HG03159 (cell line): ENCODE results near the gene TSPAN18.

Experiments
- ATAC-seq: cut with Tn5 transposase; IDR thresholded peaks from one replicate; pipeline ENCODE4 v1.9.1; 2021; ENCODE audit warnings: mild to moderate bottlenecking, moderate library complexity; ENCODE audit not compliant: unreplicated experiment

TSPAN18 gene

DNA sequence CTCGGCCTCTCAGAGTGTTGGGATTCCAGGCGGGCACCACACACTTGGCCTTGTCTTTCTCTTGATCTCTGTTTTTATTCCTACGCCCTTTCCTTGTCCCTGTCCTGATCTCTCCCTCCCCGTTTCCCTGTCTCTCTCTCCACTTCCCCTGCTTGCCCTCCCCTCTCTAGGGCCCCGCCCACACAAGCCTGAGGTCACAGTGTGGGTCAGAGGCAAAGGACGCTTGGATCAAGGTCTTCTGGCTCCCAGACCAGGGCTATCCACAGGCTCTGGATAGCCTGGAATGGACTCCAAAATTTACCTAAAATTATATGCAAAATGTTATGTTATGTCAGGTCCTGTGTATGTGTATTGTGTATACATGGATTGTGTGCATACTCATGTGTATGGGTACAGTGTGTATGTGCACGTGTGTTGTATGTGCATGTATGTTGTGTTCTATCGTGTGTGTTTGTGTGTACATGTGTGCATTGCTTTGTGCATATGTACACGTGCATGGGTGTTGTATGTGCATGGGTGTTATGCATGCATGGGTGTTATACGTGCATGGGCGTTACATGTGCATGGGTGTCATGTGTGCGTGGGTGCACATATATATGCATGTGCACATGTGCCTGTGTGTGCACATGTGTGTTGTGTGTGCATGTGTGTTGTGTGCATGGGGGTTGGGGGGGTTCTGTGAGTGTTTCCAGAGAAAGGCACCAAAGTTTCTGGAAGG lies 185.7 kb downstream of the TSPAN18 start:
- no peak for ATAC-seq

DNA sequence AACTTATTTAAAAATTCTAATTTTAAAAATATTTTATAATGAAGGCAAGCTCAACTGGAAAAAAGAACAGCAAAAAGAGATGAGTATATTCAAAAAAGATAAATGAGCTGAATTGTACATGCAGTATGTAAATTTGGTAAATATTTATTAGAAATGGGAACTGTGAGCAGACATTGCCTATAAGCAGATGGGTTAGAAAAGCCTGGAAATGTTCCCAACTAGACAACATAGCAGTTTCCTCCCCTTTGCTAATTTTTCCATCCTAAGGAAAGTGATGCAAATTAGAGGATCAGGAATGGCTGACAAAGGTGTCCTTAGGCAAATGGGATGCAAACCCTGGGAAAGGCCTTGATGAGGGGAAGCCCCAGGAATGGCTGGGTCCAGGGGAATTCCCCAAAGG lies 186.7 kb downstream of the TSPAN18 start:
- no peak for ATAC-seq

DNA sequence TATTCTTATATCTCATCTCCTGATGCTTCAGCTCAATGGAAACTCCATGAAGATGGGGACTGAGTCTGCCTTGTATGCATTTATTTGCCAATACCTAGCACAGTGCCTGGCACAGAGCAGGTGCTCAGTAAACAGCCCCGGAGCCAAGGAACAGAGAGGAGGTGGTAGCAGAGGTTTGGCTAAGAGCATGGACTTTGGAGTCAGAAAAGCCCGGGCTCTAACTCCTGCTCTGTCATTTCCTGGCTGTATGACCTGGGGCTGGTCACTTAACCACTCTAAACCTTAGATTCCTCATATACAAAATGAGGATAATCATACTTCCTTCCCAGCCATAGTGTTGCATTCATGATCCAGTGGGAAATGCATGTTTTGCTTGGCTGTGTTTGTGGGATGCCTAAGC lies 187.3 kb downstream of the TSPAN18 start:
- no peak for ATAC-seq

GRCh38 chr11:44915004-44915403 lies 188.2 kb downstream of the TSPAN18 start:
- ATAC-seq: no peak

GRCh38 chr11:44915621-44916020 lies 188.9 kb downstream of the TSPAN18 start:
- no peak for ATAC-seq

DNA sequence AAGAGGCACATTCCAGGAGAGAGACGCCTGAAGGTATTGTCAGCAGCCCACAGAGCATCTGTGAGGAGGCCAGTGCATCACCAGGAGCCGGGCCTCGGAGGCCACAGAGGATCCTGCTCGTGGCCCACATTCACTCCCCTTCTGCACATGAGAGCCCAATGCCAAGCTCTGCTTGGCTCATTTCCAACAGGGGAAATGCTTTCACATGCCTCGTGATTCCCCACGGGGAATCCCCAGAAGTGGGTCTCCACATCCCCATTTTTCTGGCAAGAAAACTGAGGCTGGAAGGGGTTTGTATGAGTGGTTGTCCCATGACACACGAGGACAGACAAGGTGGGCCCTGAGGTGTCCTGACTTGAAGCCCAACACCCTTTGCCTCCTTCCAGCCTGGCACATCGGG lies 189.6 kb downstream of the TSPAN18 start:
- no peak for ATAC-seq

GRCh38 chr11:44916801-44917385 lies 190.1 kb downstream of the TSPAN18 start:
- ATAC-seq: no peak

DNA sequence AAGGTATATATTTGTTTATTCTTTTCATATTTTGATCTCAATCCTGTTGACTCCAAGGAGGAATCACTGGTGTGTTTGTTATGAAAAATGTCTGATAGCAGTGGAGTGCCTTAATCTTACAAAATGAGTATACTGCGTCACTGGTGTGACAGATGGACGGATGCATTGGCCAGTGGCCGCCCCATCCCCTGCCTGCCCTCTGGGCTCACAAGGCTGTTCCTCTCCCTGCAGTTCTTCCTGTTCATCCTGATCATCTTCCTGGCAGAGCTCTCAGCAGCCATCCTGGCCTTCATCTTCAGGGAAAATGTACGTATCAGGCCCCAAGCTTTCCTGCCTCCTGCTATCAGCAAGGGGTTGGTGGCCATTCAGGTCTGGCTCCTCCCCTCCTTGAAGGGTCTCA lies 191.0 kb downstream of the TSPAN18 start:
- no peak for ATAC-seq

- ATAC-seq: no peak
These were observed 193.7 kb downstream of the TSPAN18 start for GRCh38 chr11:44920451-44920850.

DNA sequence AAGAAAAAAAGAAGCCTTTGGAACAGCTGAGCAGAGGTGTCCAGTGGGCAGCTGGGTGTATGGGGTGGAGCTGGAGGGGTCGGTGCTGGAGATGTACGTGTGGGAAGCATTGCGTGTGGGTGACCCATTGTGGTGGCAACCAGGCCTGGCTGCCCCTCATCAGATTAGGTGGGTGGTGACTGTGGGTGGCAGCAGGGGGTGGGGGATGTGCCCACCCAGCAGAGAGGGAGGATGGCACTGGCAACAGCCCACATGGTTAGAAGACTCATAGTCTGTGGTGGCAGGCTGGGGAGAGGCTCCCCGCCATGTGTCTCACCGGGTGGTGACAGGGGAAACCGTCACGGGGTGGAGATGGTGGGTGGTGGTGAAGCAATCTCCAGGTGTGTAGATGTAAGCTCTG lies 196.4 kb downstream of the TSPAN18 start:
- no peak for ATAC-seq

- no peak for ATAC-seq
These were observed 197.0 kb downstream of the TSPAN18 start for GRCh38 chr11:44923806-44924205.

- ATAC-seq: no peak
These were observed 199.3 kb downstream of the TSPAN18 start for GRCh38 chr11:44926036-44926435.

- ATAC-seq: no peak
These were observed 200.5 kb downstream of the TSPAN18 start for GRCh38 chr11:44927174-44927661.

GRCh38 chr11:44928144-44928543 lies 201.4 kb downstream of the TSPAN18 start:
- ATAC-seq: no peak

DNA sequence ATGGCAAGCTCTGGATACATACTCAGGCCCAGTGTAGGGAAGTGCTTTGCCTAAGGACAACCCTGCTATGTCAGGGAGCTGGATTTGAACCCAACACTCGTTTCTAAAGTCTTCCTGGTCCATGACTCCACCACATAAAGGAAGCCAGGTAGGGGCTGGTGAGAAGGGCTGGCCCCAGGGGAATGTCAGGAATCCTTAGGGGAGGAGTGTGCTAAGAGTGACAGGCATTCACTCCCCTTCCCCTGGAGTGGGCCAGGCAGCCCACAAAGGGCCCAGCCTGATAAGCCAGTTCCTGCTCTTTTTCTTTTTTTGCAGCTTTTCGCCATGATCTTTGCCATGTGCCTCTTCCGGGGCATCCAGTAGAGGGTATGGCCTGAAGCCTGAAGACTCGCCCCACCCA lies 202.1 kb downstream of the TSPAN18 start:
- no peak for ATAC-seq

DNA sequence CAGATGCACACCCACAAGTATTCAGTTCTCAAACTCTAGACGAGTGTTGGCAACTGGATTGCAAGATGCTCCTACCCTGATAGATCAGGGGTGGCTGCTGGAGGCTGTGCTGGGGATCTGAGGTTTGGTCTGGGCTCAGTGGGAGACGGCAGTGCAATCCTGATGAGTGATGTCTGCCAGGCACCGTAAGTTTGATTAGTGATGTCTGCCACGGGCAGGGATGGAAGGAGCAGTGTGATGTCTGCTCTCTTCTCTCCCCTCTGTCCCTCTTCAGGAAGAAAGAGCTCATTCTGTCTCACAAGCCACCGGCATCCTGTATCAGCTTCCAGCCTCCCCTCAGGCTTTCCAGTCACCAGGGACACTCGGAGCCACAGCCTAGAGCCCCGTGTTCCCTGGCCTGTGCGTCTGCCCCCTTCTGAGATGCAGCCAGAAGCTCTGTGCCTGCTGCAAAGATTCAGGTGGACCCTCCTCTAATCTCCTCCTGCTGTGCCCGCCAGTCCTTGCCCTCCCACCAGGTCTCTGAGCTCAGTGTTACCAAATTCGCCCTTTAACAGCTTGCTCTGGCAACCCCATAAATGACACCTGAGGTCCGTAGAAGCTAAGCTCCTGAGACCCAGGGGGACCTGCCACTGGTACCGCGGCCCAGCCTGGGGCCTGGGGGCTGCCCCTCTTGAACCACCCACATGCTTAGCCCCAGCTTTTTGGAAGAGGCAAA lies 204.0 kb downstream of the TSPAN18 start:
- no peak for ATAC-seq

- ATAC-seq: no peak
These were observed 204.7 kb downstream of the TSPAN18 start for GRCh38 chr11:44931466-44931865.

GRCh38 chr11:44934110-44934509 lies 207.3 kb downstream of the TSPAN18 start:
- no peak for ATAC-seq

GRCh38 chr11:44934735-44935250 lies 208.0 kb downstream of the TSPAN18 start:
- no peak for ATAC-seq

DNA sequence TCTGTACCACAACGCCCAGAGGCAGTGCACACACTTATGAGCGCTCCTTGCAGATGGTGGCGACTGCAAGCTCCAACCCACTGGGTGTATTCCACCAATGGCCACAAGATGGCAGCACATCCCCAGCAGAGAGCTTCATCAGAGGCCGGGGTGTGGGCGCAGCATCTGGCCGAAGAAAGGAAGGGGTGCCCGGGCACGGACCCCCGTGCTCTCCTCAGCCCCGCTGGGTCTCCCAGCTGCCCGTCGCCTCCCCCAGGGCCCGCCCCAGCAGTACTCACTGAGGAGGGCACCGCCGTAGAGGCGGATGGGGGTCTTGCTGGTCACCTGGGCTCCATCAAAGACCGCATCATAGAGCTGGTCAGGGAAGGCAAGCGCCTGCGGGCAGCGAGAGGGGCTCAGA lies 209.8 kb downstream of the TSPAN18 start:
- no peak for ATAC-seq

DNA sequence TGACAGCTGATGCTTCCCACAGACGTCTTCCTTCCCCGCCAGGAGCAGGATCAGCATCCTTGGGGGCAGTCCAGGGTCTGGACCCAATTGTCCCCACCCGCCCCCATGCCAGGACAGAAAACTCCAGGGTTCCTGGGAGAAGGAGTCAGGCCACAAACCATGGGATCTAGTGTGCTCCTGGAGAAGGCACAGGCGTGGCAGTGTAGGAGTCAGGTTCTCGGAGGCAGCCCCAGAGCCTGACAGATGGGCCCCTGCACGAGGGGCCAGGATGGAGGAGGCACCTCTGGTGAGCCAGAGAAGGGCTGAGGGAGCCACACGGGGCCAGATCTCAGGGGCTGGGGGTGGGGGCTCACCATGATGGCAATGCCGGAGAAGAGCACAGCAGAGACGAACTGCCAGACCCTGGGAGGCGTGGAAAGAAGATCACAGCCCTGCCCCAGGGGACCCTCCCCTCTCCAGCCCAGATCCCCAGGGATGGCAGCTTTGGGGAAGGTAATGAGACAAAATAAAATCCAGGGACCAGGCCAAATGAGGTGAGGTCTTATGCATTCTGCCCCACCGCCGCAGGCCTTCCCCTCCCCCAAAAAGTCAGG lies 210.3 kb downstream of the TSPAN18 start:
- ATAC-seq: no peak
